ENCODE measurements around the gene MMP20.

Gene MMP20

GRCh38 chr11:102620818-102621561 lies 4.1 kb downstream of the MMP20 start:
- DNase-seq, result no peak

DNA sequence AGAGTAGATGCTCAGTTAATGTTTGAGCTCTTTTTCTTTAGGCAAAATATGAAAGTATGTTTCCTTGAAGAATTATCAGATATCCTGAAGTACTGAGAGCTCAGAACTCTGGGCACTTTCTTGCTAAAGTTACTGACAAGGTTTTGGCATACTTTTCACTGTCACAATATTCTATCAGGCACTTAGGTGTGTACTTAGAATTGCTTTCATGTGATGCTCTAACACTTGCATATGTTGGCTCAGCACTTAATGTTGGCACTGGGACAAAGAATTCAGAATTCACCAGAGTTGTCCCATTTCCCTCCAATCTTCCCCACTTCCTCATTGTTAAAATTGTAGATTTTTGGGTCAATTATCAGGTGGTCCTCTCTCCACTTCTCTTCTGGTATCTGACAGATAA lies 5.0 kb downstream of the MMP20 start:
- DNase-seq, result no peak

DNA sequence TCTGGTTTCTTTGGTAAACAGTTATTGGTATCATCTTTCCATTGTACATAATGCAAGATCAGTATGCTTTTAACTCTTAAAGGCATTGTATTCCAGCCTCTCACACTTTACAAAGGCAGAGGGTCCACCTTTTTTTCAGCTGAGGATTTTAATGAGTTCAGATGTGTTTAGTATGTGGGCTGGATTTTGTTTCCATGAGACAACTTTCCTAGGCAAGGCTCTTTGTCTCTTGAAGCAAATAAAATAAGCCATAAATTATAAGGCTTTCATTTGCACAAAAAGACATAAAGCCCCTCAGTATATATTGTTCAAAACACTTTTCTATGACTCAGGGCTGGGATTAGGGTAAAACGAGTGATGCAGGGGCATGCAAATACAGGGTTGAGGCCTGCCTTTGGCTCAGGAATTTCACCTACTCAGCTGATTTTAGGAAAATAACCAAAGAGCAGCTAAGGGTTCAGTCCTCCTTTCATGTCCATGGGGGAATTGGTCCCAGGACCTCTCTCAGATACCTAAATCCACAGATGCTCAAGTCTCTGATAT lies 7.6 kb downstream of the MMP20 start:
- no peak for DNase-seq

DNA sequence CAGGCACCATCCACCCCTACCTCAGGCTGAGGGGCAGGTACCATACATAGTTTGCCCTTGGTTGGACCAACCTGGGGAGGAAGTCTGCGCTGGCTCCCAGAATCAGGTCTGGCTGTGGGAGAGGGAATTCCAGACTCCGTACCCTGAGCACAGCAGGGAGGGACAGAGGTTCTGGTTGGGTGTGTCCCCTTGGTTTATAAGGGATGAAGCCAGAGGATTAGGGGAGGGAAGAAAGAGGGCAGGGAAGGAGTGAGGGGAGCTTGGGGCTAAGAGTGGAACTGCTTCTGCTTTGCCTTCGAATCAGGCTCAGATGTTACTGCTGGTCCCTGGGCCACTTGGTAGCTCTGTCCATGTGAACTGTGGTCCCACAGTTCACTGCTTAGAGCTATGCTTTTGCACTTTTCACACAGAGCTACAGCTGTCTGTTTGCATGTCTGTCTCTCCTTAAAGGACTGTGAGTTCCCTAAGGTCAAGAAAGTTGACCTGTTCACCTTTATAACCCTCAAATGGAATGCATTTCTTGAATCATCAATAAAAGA lies 9.2 kb downstream of the MMP20 start:
- DNase-seq, result no peak

GRCh38 chr11:102615077-102615893 lies 9.8 kb downstream of the MMP20 start:
- DNase-seq, result no peak

DNA sequence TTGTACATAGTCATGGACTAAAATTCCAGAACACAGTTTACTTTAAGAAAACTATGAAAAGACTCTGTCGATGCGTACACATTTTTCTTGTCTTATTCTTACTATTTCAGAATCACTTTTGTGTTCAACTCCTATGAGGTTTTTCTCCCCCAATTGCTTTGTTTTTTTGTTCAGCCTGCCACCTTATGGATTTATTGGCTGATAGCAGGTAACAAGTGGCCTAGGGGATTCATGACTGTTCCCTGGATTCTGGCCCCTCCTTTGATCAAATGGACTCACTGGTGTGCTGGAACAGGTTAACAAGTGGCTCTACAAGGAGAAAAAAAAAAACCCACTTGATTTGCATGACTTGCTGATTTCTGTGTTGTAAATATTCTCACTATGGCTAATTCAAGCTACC lies 10.6 kb downstream of the MMP20 start:
- DNase-seq, result peak in 1 of 5 donors; percentile 12

DNA sequence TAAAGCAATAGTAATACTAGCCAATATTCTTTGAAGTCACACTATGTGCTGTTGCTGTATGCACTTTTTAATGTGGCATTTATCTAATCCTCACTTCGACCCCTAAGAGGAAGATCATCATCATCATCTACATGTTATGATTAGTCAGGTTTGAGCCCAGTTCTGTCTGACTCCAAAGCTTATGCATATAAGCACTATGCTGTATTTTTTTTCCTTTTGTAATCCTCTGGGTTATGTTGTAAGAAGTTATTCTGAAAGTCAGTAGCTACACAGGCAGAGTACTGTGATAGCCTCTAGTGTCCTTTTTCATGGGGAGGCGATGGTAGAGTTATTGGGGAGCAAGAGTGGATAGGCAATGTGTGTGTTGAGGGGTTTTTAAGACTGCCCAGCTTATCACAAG lies 11.1 kb downstream of the MMP20 start:
- no peak for DNase-seq

- no peak for DNase-seq
These were observed 11.7 kb downstream of the MMP20 start for GRCh38 chr11:102613450-102613849.

DNA sequence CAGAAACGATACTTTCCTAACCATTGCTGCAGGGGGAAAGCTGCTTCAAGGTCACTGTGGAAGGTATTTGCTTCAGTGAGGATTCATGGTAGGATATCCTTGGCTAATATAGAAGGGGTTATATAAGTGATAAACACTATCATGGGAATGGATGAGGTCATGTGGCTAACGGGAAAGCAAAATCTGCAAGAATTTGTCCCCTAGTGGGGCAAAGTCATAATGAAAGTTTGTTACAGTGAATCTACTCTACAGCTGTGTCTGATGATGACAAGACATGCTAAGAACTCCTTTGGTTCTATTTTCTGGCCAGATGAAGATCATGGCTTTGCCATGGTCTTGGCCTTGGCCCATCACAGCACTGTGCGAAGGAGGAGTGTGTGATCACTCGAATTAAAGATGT lies 13.8 kb downstream of the MMP20 start:
- DNase-seq, result peak in 1 of 5 donors; percentile 42

- DNase-seq, result no peak
These were observed 14.9 kb downstream of the MMP20 start for GRCh38 chr11:102610200-102610599.

GRCh38 chr11:102608699-102609098 lies 16.4 kb downstream of the MMP20 start:
- no peak for DNase-seq

DNA sequence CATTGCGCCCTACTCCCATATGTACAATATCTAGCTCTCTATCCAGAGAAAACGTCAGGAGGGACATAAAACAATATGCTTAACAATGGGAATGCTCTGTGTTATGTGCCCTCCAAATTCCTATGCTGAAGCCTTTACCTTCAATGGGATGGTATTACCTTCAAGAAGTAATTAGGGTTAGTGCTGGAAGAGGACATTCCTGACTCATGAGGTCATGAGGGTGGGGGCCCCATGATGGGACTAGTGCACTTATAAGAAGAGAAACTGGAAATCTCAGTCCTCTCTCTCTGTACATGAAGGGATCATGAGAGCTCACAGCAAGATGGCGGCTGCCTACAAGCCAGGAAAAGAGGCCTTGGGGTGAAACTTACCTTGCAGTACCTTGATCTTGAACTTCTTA lies 20.3 kb downstream of the MMP20 start:
- DNase-seq, result no peak

- DNase-seq, result no peak
These were observed 21.1 kb downstream of the MMP20 start for GRCh38 chr11:102604011-102604410.

GRCh38 chr11:102603576-102603975 lies 21.6 kb downstream of the MMP20 start:
- DNase-seq, result no peak

- DNase-seq, result no peak
These were observed 22.0 kb downstream of the MMP20 start for GRCh38 chr11:102603091-102603490.

DNA sequence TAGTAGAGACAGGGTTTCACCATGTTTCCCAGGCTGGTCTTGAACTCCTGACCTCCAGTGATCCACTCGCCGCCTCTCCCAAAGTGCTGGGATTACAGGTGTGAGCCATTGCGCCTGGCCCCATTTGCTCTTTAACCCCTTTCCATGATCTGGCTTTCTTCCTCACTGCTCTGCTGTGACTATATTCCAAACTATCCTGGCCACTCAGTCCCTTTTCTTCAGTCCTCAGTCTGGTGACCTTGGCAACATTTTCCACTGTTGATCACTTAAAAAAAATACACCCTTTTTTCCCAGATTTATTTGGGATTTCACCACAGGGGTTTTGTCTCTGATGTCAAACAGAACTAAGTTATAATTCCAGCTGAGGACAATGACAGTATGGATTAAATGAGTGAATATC lies 24.5 kb downstream of the MMP20 start:
- no peak for DNase-seq

DNA sequence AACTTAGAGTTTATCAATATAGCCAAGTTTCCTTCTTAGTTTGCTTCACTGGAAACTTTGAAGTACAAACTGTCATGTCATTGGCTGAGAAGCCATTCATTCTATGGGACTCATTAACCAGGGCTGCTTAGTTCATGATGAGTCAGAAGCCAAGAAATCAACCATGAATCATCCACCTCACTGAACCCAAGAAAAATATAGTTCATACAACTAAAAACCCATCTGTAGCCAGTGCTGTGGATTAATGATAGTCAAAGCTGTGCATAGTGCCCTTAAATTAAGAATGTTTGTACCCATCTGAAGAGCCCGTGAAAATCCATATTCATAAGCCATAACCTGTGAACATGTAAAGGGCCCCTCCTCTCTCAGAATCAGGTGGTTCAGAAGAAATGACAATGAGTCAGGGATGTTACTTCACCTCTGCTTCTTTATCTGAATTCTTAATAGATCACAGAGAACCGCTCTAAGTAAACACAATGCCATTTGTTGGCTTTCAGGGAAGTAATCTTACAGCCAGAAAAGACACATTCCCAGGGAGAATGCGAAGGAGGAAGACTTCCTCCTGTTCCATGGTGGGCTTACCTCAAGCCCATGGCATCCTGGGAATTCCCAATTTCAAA lies 25.4 kb downstream of the MMP20 start:
- peak in 1 of 5 donors; percentile 72 for DNase-seq

DNA sequence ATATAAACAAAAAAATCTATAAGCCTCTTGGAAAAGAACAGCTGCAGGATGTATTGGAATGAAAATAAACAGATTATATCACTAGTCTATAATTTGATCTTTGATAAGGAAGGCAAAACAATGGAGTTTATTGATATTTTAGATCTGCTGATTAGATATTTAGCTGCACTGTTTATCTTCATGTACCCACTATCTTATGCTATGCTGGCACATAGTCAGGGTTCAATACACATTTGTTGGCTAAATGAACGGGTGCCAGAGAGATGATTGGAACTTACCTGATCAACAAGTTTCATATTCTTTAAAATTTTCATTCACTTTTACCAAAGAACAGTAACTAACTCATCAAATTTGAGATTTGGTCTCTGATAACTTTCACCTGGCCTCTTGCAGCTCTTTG lies 26.9 kb downstream of the MMP20 start:
- no peak for DNase-seq

GRCh38 chr11:102596578-102596977 lies 28.6 kb downstream of the MMP20 start:
- no peak for DNase-seq

GRCh38 chr11:102592634-102593581 lies 32.2 kb downstream of the MMP20 start:
- no peak for DNase-seq

GRCh38 chr11:102592131-102592530 lies 33.0 kb downstream of the MMP20 start:
- DNase-seq, result no peak

GRCh38 chr11:102591160-102591718 lies 33.9 kb downstream of the MMP20 start:
- no peak for DNase-seq
